Activated T-cell treated with anti-CD3 and anti-CD28 coated beads, Interleukin-2, amount 50 U/mL, for 24 hours (primary cell): ENCODE results near the gene LPIN1.
A peak's percentile ranks its signal among the peaks of the same experiment; 100 is the strongest.
"Not testable (repeated sequence)": the region's sequence is repeated elsewhere in the genome, so short reads cannot be mapped to it uniquely, and the experiment has no call there.

Experiments used
- DNase-seq: peaks from one replicate; pipeline ENCODE4 v3.0.0-alpha.2; 2020
- H3K27ac Mint-ChIP-seq: 2 replicates; pipeline ENCODE4 v1.8.0; 2020; ENCODE audit warnings: mild to moderate bottlenecking, mixed read lengths
- H3K27me3 Mint-ChIP-seq: 2 replicates; pipeline ENCODE4 v1.8.0; 2020; ENCODE audit warnings: mixed read lengths
- H3K36me3 Mint-ChIP-seq: 2 replicates; pipeline ENCODE4 v1.8.0; 2020; ENCODE audit warnings: low read depth, mixed read lengths
- H3K4me1 Mint-ChIP-seq: 2 replicates; pipeline ENCODE4 v1.8.0; 2020; ENCODE audit warnings: low read depth, mixed read lengths
- H3K4me3 Mint-ChIP-seq: 2 replicates; pipeline ENCODE4 v1.8.0; 2020; ENCODE audit warnings: mild to moderate bottlenecking, moderate library complexity, mixed read lengths
- H3K9me3 Mint-ChIP-seq: 2 replicates; pipeline ENCODE4 v1.8.0; 2020; ENCODE audit warnings: mixed read lengths

The LPIN1 gene

GRCh38 chr2:11839916-11840315, 93.5 kb downstream of the LPIN1 start:
- DNase-seq, result no peak
- H3K4me1 Mint-ChIP-seq, result no peaks in the 10 kb centered on the region
- H3K27ac Mint-ChIP-seq, result no peak overlapping the region
- no peak overlapping the region for H3K4me3 Mint-ChIP-seq
- peaks cover 2% of the 10 kb centered on the region for H3K9me3 Mint-ChIP-seq
- peaks cover 23% of the 10 kb centered on the region for H3K27me3 Mint-ChIP-seq
- H3K36me3 Mint-ChIP-seq, result no peaks in the 10 kb centered on the region

DNA sequence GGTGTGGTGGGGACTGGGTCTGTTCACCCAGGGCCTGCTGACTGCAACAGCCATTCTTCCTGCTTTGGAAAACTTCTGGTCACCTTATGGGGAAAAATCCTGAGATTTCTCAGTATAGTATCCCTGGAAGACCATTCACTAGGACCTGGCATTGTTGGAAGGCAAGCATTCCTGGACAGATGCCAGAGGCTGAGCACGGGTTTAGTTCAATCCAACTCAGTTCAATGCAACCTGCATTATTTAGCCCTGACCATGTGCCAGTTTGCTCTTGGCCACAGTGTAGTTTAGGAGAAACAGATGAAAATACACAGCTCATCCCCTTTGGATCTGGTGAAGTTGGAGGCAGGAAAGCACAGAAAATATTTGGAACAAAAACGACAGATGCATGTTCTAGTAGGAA, 95.9 kb downstream of the LPIN1 start:
- Mint-ChIP-seq H3K27me3 (peaks cover 8% of the 10 kb centered on the region), H3K4me3 (no peak overlapping the region), H3K27ac (no peak overlapping the region), H3K4me1 (no peaks in the 10 kb centered on the region), H3K9me3 (no peaks in the 10 kb centered on the region), H3K36me3 (no peaks in the 10 kb centered on the region)
- no peak for DNase-seq

DNA sequence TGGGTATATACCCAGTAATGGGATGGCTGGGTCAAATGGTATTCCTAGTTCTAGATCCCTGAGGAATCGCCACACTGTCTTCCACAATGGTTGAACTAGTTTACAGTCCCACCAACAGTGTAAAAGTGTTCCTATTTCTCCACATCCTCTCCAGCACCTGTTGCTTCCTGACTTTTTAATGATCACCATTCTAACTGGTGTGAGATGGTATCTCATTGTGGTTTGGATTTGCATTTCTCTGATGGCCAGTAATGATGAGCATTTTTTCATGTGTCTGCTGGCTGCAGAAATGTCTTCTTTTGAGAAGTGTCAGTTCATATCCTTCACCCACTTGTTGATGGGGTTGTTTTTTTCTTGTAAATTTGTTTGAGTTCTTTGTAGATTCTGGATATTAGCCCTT, 98.4 kb downstream of the LPIN1 start:
- not testable (repeated sequence) for H3K9me3 Mint-ChIP-seq, H3K27ac Mint-ChIP-seq, H3K36me3 Mint-ChIP-seq, H3K27me3 Mint-ChIP-seq, H3K4me1 Mint-ChIP-seq, DNase-seq, H3K4me3 Mint-ChIP-seq

- H3K36me3 Mint-ChIP-seq, H3K27me3 Mint-ChIP-seq, DNase-seq, H3K9me3 Mint-ChIP-seq, H3K4me1 Mint-ChIP-seq, H3K4me3 Mint-ChIP-seq, H3K27ac Mint-ChIP-seq: not testable (repeated sequence)
Observed at GRCh38 chr2:11847935-11848334, 101.5 kb downstream of the LPIN1 start.

DNA sequence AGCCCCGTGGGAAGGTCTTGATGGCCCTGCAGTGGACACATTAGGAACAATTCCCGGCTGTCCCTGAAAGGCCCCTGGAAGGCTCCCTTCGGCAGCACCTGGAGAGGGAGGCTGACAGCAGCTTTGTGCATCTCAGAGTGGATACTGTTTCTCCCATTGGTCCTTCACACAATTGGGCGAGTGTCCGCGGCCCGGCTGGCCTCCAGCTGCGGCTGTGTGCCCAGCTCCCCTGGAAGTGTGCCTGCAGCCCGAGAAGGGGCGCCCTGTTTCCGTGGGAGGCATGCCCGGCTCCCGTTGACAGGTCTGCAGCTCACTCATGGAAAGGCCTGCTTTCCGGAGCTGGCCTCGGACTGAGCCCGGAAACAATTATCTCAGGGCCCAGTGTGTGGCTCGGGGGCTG, 103.7 kb downstream of the LPIN1 start:
- peaks cover 7% of the 10 kb centered on the region for H3K9me3 Mint-ChIP-seq
- no peak overlapping the region for H3K4me3 Mint-ChIP-seq
- H3K27ac Mint-ChIP-seq, result no peak overlapping the region
- H3K27me3 Mint-ChIP-seq, result peaks cover 8% of the 10 kb centered on the region
- no peaks in the 10 kb centered on the region for H3K4me1 Mint-ChIP-seq
- no peak for DNase-seq
- H3K36me3 Mint-ChIP-seq, result no peaks in the 10 kb centered on the region

- Mint-ChIP-seq H3K27ac (no peak overlapping the region), H3K36me3 (no peaks in the 10 kb centered on the region), H3K4me3 (no peak overlapping the region), H3K9me3 (peaks cover 6% of the 10 kb centered on the region), H3K4me1 (no peaks in the 10 kb centered on the region), H3K27me3 (peaks cover 4% of the 10 kb centered on the region)
- no peak for DNase-seq
Observed at GRCh38 chr2:11852526-11853196, 106.2 kb downstream of the LPIN1 start.

DNA sequence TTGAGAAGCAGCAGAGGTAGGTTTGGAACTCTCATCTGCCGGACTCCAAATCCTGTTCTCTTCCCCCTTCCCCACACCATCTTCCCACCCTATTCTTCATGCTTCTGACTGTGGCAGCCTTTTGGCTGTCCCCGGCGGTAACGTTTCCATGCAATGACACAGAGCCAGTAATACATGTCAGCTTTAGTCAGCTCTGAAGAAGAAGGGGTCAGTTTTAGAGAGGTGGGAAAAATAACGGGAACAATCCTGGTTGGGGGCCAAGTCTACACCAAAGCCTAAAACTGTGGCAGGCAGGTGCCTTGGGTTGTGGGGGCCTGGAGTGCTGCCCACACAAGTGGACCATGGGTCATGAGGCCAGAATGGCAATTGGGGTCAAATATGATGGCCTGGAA, 106.8 kb downstream of the LPIN1 start:
- DNase-seq, result no peak
- H3K36me3 Mint-ChIP-seq, result no peaks in the 10 kb centered on the region
- peaks cover 4% of the 10 kb centered on the region for H3K27me3 Mint-ChIP-seq
- H3K4me3 Mint-ChIP-seq, result no peak overlapping the region
- no peak overlapping the region for H3K27ac Mint-ChIP-seq
- H3K4me1 Mint-ChIP-seq, result no peaks in the 10 kb centered on the region
- H3K9me3 Mint-ChIP-seq, result peaks cover 3% of the 10 kb centered on the region

- DNase-seq, result no peak
- Mint-ChIP-seq H3K4me1 (no peaks in the 10 kb centered on the region), H3K4me3 (no peak overlapping the region), H3K9me3 (peaks cover 10% of the 10 kb centered on the region), H3K27ac (no peak overlapping the region), H3K36me3 (peaks cover 2% of the 10 kb centered on the region), H3K27me3 (peaks cover 7% of the 10 kb centered on the region)
Observed at GRCh38 chr2:11855064-11855760, 108.8 kb downstream of the LPIN1 start.

- Mint-ChIP-seq H3K9me3 (peaks cover 12% of the 10 kb centered on the region), H3K4me1 (no peaks in the 10 kb centered on the region), H3K27ac (no peak overlapping the region), H3K36me3 (peaks cover 2% of the 10 kb centered on the region), H3K4me3 (no peak overlapping the region), H3K27me3 (peaks cover 7% of the 10 kb centered on the region)
- no peak for DNase-seq
Observed at GRCh38 chr2:11856095-11856494, 109.7 kb downstream of the LPIN1 start.

DNA sequence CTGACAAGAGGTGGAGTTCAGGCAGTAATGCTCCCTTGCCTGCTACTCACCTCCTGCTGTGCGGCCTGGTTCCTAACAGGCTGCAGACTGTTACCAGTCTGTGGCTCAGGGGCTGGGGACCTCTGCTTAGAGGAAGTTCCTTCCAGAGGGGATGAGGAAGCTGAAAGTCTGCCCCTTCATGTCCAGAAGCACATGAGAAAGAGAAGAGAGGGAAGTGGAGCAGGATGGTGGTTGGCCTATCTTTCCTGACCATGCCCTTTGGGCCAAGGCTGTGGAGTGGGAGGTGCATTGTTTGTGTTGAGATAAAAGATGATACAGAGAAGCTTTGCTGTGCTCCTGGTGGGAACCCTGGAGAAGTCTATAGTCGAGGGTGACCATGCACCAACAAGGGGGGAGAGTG, 112.5 kb downstream of the LPIN1 start:
- peaks cover 12% of the 10 kb centered on the region for H3K9me3 Mint-ChIP-seq
- H3K4me3 Mint-ChIP-seq, result no peak overlapping the region
- H3K27me3 Mint-ChIP-seq, result peaks cover 9% of the 10 kb centered on the region
- DNase-seq, result no peak
- H3K4me1 Mint-ChIP-seq, result peaks cover 9% of the 10 kb centered on the region
- peaks cover 2% of the 10 kb centered on the region for H3K36me3 Mint-ChIP-seq
- no peak overlapping the region for H3K27ac Mint-ChIP-seq

DNA sequence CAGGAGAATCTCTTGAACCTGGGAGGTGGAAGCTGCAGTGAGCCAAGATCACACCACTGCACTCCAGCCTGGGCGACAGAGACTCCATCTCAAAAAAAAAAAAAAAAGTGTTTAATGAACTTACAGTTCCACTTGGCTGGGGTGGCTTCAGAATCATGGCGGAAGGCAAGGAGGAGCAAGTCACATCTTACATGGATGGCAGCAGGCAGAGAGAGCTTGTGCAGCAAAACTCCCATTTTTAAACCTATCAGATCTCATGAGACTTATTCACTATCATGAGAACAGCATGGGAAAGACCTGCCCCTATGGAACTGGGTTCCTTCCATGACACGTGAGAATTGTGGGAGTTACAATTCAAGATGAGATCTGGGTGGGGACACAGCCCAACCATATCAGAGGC, 113.5 kb downstream of the LPIN1 start:
- not testable (repeated sequence) for DNase-seq, H3K27ac Mint-ChIP-seq, H3K4me3 Mint-ChIP-seq, H3K36me3 Mint-ChIP-seq, H3K27me3 Mint-ChIP-seq
- H3K4me1 Mint-ChIP-seq, result peaks cover 14% of the 10 kb centered on the region
- H3K9me3 Mint-ChIP-seq, result peaks cover 12% of the 10 kb centered on the region

DNA sequence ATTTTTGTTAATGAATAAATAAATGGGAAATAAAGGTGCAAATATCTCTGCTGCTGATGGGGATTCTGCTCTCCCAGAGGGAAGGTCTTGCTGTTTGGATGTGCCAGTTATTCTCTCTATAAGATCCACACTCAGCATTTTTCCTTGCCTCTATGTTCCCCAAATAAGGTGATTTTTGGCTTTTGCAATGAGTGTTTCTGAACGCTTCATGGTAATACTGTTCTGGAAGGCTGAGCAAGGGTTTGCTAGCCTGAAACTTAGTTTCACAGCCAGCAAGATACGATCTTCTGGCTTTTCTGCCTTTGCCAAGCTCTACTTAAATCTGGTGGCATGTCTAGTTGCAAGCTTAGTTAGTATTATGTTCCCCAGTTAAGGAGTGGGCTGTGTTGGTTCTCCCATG, 114.6 kb downstream of the LPIN1 start:
- Mint-ChIP-seq H3K4me3 (no peak overlapping the region), H3K36me3 (peaks cover 2% of the 10 kb centered on the region), H3K9me3 (peaks cover 12% of the 10 kb centered on the region), H3K27ac (no peak overlapping the region), H3K4me1 (peaks cover 18% of the 10 kb centered on the region), H3K27me3 (peaks cover 9% of the 10 kb centered on the region)
- DNase-seq, result no peak

DNA sequence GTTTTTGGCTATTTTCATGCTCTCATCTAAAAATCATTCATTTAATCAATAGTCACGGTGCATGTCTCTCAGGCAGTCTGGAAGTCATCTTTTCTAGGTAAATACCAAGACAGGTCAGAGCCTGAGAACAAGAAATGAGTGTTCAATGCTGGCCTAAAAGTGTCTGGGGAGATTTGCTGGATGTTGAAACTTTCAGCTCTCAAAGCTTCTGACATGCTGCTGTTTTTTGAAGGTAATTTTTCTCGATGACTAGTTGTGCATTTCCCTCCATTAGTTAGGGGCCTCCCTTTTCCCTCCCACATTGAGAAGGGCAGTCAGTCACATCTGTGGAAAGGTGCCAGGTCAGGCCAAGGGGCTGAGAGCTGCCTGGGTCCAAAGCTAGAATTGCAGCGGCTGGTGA, 115.6 kb downstream of the LPIN1 start:
- no peak for DNase-seq
- H3K4me3 Mint-ChIP-seq, result no peak overlapping the region
- no peak overlapping the region for H3K27ac Mint-ChIP-seq
- peaks cover 12% of the 10 kb centered on the region for H3K9me3 Mint-ChIP-seq
- peaks cover 2% of the 10 kb centered on the region for H3K36me3 Mint-ChIP-seq
- H3K27me3 Mint-ChIP-seq, result peaks cover 9% of the 10 kb centered on the region
- peaks cover 26% of the 10 kb centered on the region for H3K4me1 Mint-ChIP-seq

- Mint-ChIP-seq H3K4me1 (peaks cover 29% of the 10 kb centered on the region), H3K27ac (no peak overlapping the region), H3K4me3 (no peak overlapping the region), H3K36me3 (peaks cover 2% of the 10 kb centered on the region), H3K27me3 (peaks cover 9% of the 10 kb centered on the region), H3K9me3 (peaks cover 10% of the 10 kb centered on the region)
- DNase-seq, result no peak
Observed at GRCh38 chr2:11863103-11863502, 116.7 kb downstream of the LPIN1 start.

DNA sequence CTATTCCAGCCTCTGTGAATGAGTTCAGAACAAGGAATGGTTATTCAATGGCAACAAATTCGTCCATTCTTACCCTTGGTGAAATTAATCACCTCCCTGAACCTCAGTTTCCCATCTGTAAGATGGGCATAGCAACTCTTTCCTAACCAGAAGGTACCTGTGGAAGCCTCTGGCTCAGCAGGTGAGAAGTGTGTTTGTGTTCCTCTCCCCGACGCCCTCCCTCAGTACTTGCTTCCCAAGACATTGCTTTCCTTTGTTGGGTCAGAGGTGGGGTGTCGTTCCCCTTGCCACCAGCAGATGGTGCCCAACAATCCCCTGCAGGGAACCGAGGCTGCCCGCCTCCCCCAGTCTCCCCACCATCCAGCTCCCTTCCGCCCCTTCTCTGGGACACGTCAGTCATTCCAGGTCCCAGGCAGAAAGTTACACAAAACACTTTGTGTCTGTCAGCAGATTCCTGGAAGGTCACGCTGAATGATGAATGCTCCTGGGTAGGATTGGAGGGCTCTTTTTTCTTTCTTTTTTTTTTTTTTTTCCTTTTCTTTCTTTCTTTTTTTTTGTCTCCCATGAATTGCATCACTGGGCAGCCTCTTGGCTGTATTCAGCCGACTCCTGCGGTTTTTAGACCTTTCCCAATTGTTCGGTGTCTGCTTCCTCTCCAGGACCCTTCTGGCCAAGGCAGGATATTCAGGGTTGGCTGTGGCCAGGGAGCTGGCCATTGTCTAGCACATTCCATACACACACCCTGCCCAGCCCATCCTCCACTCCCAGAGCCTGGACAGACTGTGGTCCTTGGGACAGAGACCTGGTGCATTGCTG, 117.3 kb downstream of the LPIN1 start:
- Mint-ChIP-seq H3K4me3 (no peak overlapping the region), H3K27ac (no peak overlapping the region), H3K4me1 (peaks cover 29% of the 10 kb centered on the region), H3K9me3 (peaks cover 9% of the 10 kb centered on the region), H3K36me3 (peaks cover 2% of the 10 kb centered on the region), H3K27me3 (peaks cover 8% of the 10 kb centered on the region)
- DNase-seq, result peak; percentile 81
